ENCODE measurements around the gene UBE3B. TPM values are rescaled to one million over a fixed set of nuclear protein-coding genes. Genes with fewer than 3 reads are reported as not detected.

The UBE3B gene
- total RNA-seq, 1 donor from 2014 or later, result 40.3 TPM

- no peak for TF ChIP-seq CTCF (conservative IDR thresholded peaks at IDR 0.05; ENCODE audit: low read depth, low read length)
- DNase-seq (ENCODE audit: low read depth), result no peak
- no peak overlapping the region for H3K4me3 ChIP-seq (ENCODE audit: low read depth, low read length)
Observed at GRCh38 chr12:109494348-109494881, 17.0 kb downstream of the UBE3B start.

GRCh38 chr12:109495012-109495411 lies 17.6 kb downstream of the UBE3B start:
- H3K4me3 ChIP-seq (ENCODE audit: low read depth, low read length), result no peak overlapping the region
- no peak for DNase-seq (ENCODE audit: low read depth)
- TF ChIP-seq CTCF (conservative IDR thresholded peaks at IDR 0.05; ENCODE audit: low read depth, low read length), result no peak

- H3K4me3 ChIP-seq (ENCODE audit: low read depth, low read length), result no peak overlapping the region
- TF ChIP-seq CTCF (conservative IDR thresholded peaks at IDR 0.05; ENCODE audit: low read depth, low read length), result no peak
- no peak for DNase-seq (ENCODE audit: low read depth)
Observed at GRCh38 chr12:109496306-109496705, 18.9 kb downstream of the UBE3B start.

GRCh38 chr12:109497675-109498074 lies 20.2 kb downstream of the UBE3B start:
- no peak for DNase-seq (ENCODE audit: low read depth)
- no peak for TF ChIP-seq CTCF (conservative IDR thresholded peaks at IDR 0.05; ENCODE audit: low read depth, low read length)
- no peak overlapping the region for H3K4me3 ChIP-seq (ENCODE audit: low read depth, low read length)

GRCh38 chr12:109500406-109501185 lies 23.2 kb downstream of the UBE3B start:
- no peak for TF ChIP-seq CTCF (conservative IDR thresholded peaks at IDR 0.05; ENCODE audit: low read depth, low read length)
- no peak overlapping the region for H3K4me3 ChIP-seq (ENCODE audit: low read depth, low read length)
- no peak for DNase-seq (ENCODE audit: low read depth)

GRCh38 chr12:109501299-109501698 lies 23.9 kb downstream of the UBE3B start:
- no peak for TF ChIP-seq CTCF (conservative IDR thresholded peaks at IDR 0.05; ENCODE audit: low read depth, low read length)

GRCh38 chr12:109502332-109502731 lies 24.9 kb downstream of the UBE3B start:
- no peak overlapping the region for H3K4me3 ChIP-seq (ENCODE audit: low read depth, low read length)
- no peak for TF ChIP-seq CTCF (conservative IDR thresholded peaks at IDR 0.05; ENCODE audit: low read depth, low read length)
- no peak for DNase-seq (ENCODE audit: low read depth)

More at GRCh38 chr12:109501299-109501698, 23.9 kb downstream of the UBE3B start:
- no peak overlapping the region for H3K4me3 ChIP-seq (ENCODE audit: low read depth, low read length)
- DNase-seq (ENCODE audit: low read depth), result no peak
